Fibroblast of the aortic adventitia (primary cell): Measurements from ENCODE around the gene PIP4P1. TPM values are rescaled to one million over a fixed set of nuclear protein-coding genes. Genes with fewer than 3 reads are reported as not detected.

ENCODE experiments used
- DNase-seq: peaks from one replicate; pipeline ENCODE4 v3.0.0-alpha.2; 2010; ENCODE audit warnings: low read depth
- H3K4me3 ChIP-seq: 2 replicates; pipeline ENCODE4 v1.5.1; 2011; ENCODE audit warnings: low read depth, mild to moderate bottlenecking, control low read depth, low read length, moderate library complexity
- CTCF ChIP-seq: IDR thresholded peaks from 2 replicates; pipeline ENCODE4 v1.5.1; 2011; ENCODE audit warnings: mild to moderate bottlenecking, low read length, control low read depth, inconsistent platforms; ENCODE audit not compliant: insufficient read depth
- total RNA-seq: library from RNA; depleted of rRNA; stranded (reverse); fragments of >200 nt; gene quantifications from 2 replicates; pipeline ENCODE4 v1.2.3, GENCODE V29; 2012; ENCODE audit warnings: low replicate concordance

PIP4P1 gene
- total RNA-seq, 1 donor = 25.3 TPM

- DNase-seq = peak; percentile 69
- no peak for TF ChIP-seq CTCF
Observed at GRCh38 chr14:20489093-20489994, 28.1 kb upstream of the PIP4P1 start.

GRCh38 chr14:20487396-20487725 lies 26.1 kb upstream of the PIP4P1 start:
- H3K4me3 ChIP-seq = no peak overlapping the region
- no peak for DNase-seq
- no peak for TF ChIP-seq CTCF

More at GRCh38 chr14:20489093-20489994, 28.1 kb upstream of the PIP4P1 start:
- H3K4me3 ChIP-seq = no peak overlapping the region

GRCh38 chr14:20486684-20487395 lies 25.6 kb upstream of the PIP4P1 start:
- no peak for TF ChIP-seq CTCF
- no peak for DNase-seq

GRCh38 chr14:20485900-20486299 lies 24.7 kb upstream of the PIP4P1 start:
- no peak overlapping the region for H3K4me3 ChIP-seq
- no peak for DNase-seq
- TF ChIP-seq CTCF = no peak

More at GRCh38 chr14:20486684-20487395, 25.6 kb upstream of the PIP4P1 start:
- no peak overlapping the region for H3K4me3 ChIP-seq

- H3K4me3 ChIP-seq = no peak overlapping the region
- DNase-seq = no peak
- TF ChIP-seq CTCF = no peak
Observed at GRCh38 chr14:20482382-20482781, 21.1 kb upstream of the PIP4P1 start.

- DNase-seq = no peak
- no peak for TF ChIP-seq CTCF
- H3K4me3 ChIP-seq = no peak overlapping the region
Observed at GRCh38 chr14:20478894-20479293, 17.7 kb upstream of the PIP4P1 start.
